Measurements from ENCODE around the gene DCAF11. TPM values are rescaled to one million over a fixed set of nuclear protein-coding genes. Genes with fewer than 3 reads are reported as not detected.
A peak's percentile ranks its signal among the peaks of the same experiment; 100 is the strongest.

DCAF11 gene
- total and polyA plus RNA-seq, 2 of the 13 experiments (the other 11 are each of a cell fraction or from before 2014, with no cell fraction given) = 150 to 257 TPM

GRCh38 chr14:24114532-24115421 is at the start of gene DCAF11, which contains the start of gene NRL (continued):
- TF ChIP-seq ZNF574 (CRISPR knock-in tag; IDR thresholded peaks at IDR 0.05) (peak; percentile 88), ZNF704 (CRISPR knock-in tag; IDR thresholded peaks at IDR 0.05; ENCODE audit: borderline replicate concordance) (peak; percentile 97; the same call in 1 of the 2 replicates), ZKSCAN8 (CRISPR knock-in tag; IDR thresholded peaks at IDR 0.05; ENCODE audit: borderline replicate concordance) (peak; percentile 75; the same call in 1 of the 2 replicates), IKZF5 (CRISPR knock-in tag; IDR thresholded peaks at IDR 0.05) (peak; percentile 89; the same call in 1 of the 2 replicates), IKZF1 (IDR thresholded peaks at IDR 0.05) (no peak), PCBP2 (optimal IDR thresholded peaks at IDR 0.05; ENCODE audit: low read depth, low read length, poor library complexity, severe bottlenecking) (no peak), NCOA1 (CRISPR knock-in tag; IDR thresholded peaks at IDR 0.05) (no peak; the same call in 1 of the 2 replicates), KDM1A (CRISPR knock-in tag; IDR thresholded peaks at IDR 0.05) (peak; percentile 83; the same call in 1 of the 2 replicates), MIER3 (CRISPR knock-in tag; IDR thresholded peaks at IDR 0.05; ENCODE audit: borderline replicate concordance) (peak; percentile 88; the same call in 1 of the 2 replicates), RFX1 (IDR thresholded peaks at IDR 0.05) (no peak), ZNF362 (CRISPR knock-in tag; IDR thresholded peaks at IDR 0.05; ENCODE audit: borderline replicate concordance) (peak; percentile 31; the same call in 1 of the 2 replicates), ZNF331 (CRISPR knock-in tag; IDR thresholded peaks at IDR 0.05) (peak; percentile 96), CEBPZ (IDR thresholded peaks at IDR 0.05; ENCODE audit: low read length) (peak; percentile 88), ZFP37 (CRISPR knock-in tag; IDR thresholded peaks at IDR 0.05; ENCODE audit: borderline replicate concordance) (peak; percentile 95), ZNF367 (CRISPR knock-in tag; IDR thresholded peaks at IDR 0.05; ENCODE audit: borderline replicate concordance) (no peak; the same call in 1 of the 2 replicates), MXD3 (CRISPR knock-in tag; IDR thresholded peaks at IDR 0.05) (peak; percentile 99)
